NCI-H510A treated with DMSO at 0.1 percent for 48 hours (cell line): ENCODE measurements around the gene ATP11A.
"Not testable (repeated sequence)": the region's sequence is repeated elsewhere in the genome, so short reads cannot be mapped to it uniquely, and the experiment has no call there.

Experiments
- DNase-seq: peaks from one replicate; lab custom pipeline; 2025; lab: John Stamatoyannopoulos, UW

ATP11A gene

DNA sequence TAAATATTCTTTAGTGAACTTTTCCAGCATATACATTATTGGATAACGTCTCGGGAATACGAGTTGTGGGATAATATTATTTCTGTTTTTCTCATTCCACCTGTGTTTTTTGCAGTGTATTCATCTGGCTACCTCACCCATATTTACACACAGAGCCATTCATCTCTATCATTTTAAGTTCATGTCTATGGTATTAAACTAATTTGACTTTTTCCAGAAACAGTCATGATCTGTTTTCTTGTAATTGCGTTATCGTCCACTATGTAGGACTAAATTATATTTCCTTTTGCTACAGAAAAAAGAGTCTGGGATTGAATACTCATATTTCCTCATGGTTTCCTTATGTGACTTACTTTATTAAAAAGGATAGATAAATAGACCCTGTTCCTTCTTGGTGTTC, 2.7 kb downstream of the ATP11A start:
- no peak for DNase-seq

DNA sequence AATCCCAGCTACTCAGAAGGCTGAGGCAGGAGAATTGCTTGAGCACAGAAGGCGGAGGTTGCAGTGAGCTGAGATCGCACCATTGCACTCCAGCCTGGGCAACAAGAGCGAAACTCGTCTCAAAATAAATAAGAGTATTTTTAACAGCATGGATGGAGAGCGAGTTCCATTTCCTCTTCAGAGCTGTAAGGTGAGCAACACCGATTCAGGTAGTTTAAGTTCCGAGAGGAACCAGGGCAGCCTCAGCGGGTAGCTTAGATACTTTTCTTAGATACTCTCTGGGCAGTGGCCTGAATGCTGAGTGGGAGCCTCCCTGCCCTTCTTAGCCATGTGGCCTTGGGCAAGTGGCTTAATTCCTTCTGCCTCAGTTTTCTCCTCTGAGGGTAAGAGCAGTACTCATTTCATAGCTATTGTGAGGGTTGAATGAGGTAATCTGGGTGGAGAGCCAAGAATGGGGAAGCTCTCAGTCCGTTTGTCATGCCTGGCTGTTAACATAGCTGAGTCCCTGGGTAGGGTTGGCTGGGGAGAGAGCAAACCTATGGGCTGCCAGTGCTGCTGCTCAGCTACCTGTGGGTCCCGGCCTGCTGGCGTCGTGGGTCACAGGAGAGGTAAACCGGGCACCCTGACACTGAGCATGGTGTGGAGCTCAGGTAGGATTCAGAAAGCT, 4.1 kb downstream of the ATP11A start:
- no peak for DNase-seq

DNA sequence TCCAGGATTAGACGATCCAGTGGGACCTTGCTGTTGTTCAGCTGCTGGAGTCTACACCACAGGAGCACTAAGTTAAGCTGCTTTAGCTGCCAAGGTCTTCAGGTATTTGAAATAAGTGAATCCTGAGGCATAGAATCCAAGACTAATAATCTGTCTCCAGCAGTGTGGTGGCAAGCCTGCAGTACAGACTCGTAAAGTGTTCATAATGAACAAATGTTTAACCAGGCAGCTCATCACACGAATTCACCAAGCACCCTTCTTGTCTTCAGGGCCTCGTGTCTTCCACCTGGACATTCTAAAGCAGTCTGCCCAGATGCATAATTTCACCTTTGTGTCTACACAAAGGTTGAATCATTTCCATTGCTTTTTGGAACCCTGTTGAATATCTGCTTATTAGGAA, 5.3 kb downstream of the ATP11A start:
- DNase-seq = no peak

DNA sequence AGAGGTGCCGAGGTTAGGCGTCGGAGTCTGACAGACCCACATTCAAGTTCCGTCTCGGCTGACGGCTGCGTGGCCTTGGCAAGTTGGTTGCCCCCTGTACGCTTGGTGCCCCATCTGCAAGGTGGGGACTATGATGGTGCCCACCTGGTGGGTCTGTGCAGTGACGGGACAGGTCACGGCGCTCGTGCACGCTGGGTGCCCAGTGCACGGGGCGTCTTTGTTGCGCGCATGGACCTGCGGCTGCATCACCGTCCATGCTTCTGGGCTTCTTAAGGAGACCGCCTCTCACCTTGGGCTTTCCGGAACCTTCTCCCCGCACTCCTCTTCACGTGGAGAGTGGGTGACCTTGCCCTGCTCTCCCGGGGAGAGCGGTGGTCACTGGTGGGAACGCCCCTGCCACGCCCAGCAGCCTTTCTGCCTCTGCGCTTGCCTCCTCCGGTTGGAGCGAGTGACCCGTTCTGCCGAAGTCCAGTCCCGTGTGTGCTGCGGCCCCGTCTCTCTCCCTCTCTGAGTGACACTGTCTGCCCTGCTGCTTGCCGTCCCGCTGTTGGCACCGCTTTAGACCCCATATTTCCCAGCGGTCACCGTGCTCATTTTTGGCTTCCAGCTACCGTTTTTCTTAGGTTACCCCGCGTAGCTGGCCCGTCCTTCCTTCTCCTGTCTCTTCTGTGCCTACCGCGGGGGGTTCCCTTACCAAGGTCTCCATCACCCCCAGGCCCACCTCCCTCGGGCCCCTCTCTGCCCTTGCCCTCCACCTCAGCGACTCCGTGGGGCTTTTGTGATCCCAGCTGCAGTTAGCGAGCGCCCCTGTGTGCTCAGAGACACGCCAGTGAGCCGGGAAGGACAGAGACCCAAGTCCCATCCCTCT, 6.4 kb downstream of the ATP11A start:
- DNase-seq = no peak

DNA sequence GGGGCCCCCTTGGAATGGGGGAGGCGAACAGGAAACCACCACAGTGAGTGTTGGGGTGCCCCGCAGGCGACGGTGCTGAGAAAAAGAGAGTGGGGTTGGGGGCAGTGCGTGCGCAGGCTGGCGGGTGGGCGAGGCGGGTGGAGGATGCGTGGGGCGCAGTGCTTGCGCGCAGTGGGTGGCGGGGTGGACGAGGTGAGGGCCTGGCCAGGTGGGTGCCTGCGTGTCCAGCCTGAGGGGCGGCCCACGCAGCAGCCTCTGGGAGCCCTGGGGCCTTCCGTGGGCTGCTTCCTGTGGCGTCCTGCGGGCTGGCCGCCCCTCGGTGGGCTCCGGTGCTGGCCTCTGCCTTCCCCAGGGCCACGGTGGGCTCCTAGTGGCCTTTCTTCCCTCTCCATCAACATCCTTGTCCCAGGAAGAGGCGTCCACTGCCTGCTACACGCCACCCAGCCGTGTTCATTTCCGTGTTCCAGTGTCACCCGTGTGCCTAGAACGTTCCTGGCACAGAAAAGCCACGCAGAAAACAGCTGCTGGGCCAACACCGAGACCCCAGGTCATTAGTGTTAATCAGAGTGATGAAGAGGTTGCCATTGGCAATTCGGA, 7.1 kb downstream of the ATP11A start:
- DNase-seq = no peak

DNA sequence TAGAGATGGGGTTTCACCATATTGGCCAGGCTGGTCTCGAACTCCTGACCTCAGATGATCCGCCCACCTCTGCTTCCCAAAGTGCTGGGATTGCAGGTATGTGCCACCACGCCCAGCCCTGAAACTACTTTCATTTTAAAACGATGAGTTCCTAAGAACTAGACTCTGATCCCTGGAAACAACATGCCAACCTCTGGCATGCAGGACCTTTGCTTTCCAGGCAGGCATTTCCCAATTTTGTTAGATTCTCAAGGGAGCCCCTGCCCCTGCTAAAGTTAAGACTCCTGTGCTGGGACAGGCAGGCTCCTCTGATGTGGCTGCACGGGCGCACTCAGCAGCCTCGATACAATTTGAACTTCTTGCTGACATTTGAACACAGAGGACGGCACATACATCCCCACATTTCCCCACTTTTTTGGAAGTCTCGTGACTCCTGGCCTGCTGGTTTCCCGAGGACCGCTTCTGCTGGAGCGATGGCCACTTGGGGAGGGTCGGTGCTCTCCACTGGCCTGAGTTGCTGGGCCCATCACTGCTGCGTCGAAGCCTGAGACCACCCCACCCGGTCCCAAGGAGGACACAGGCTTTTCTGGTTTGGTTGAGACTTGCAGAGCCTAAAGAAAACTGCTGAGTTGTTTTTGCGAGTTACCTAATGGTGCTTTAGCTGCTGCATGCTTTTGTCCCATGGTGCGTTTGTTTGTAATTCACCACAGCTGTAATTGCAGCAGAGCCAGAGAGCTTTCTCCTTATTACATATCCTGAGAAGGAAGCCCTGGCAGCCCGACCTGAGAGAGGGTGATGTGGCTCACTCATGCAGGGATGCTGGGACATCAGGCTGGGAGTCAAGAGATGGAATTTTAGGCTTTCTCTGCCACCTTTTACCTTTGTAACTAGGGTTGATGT, 8.2 kb downstream of the ATP11A start:
- no peak for DNase-seq

DNA sequence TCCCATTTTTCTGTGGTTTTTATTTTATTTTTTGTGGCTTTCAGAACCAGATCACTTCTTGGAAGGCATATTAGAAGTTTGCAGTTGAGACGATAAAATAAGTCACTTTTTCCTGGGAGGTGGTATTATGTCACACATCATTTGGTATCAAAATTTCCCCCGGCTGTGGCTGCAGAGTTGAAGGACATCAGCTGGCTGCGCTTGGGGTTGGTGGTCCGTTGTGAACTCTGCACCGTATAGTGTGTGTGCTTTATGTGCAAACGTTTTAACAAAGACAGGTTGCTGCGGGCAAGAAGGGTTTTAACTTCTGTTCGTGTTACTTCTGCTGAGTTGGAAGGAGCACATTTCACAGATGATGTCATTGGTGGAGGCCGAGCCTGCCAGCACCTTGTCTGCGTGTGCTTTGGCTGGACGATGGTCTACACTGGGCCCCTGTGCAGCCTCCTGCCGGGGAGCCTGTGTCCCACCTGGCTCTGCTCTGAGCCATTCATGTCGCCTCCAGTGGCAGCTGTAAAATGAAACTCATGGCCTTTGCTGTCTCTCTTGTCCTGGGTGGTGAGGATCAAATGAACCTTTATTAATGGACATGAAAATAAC, 9.6 kb downstream of the ATP11A start:
- no peak for DNase-seq

DNA sequence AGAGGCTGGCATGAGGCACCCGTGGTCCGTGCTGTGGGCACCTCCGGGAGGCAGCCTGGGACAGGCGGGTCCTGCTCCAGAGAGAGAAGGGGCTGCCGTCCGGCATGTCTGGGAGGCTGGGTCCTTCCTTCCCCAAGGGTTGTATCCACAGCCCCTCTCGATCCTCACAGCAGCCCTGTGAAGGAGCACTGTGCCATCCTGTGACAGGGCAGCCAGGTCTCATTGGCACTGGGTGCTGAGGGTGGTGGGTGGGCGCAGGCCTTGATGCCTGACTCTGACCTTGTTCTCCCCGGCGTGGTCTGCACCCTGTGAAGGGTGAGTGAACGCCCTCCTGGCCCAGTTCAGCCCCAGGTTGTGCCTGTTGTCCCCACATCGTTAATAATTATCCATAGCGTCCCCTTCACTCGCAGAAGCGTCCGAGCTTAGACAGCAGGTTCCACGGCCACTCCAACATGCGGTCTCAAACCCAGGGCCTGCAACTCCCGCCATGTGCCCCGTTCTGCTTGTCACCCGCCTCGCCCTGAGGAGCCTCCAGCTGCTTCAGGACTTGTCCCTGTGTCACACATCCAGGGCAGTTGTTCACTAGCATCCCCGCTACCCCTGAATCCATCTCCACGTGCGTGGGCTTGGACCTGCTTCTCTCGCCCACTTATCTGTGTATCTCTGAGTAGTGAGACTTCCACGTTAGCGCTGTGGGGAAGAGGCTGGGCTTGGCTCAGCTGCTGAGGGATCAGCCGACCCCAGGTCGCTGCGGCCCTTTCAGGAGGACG, 10.6 kb downstream of the ATP11A start:
- no peak for DNase-seq

DNA sequence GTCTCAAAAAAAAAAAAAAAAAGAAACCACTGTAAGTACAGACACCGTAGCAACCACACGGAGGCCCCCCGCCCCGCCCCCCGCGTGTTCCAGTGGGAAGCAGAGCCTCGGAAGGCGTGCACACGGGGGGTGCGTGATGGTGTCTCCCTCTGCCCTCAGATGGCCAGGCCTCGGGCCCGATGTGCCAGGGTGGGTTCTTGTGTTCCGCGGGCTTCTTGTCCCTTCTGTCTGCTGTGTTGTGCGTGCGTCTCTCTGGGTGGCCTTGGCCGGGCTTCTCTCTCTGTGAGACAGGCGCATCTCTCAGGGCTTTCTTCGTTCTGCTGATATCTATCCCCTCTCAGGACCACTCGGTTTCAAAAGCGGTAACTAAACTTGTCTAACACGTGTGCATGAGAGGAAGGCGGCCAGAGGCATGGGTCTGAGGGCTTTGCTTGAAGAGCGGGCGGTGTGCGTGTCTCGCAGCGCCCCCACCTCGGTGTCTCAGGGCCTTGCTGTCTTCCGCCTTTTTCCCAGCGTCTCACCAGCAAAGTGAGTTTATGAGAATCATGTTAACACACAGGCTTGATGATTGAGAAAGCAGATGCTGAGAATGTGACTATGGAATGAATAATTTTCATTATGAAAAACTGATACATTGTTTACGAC, 12.6 kb downstream of the ATP11A start:
- no peak for DNase-seq

DNA sequence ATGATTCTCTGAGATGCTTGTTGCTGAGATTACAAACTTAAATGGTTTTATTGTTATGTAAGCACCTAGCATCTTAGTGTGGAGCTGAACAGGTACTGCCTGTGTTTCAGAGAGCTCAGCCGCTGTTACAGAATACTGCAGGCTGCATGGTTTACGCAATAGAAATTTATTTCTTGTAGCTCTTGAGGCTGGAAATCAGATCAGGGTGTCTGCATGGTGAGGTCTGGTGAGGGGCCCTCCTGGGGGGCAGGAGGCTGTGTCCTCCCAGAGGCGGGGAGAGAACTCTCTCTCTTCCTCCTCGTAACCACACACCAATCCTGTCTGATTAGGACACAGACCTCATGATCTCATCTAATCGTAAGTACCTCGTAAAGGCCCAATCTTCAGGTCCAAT, 13.1 kb downstream of the ATP11A start:
- DNase-seq = no peak

DNA sequence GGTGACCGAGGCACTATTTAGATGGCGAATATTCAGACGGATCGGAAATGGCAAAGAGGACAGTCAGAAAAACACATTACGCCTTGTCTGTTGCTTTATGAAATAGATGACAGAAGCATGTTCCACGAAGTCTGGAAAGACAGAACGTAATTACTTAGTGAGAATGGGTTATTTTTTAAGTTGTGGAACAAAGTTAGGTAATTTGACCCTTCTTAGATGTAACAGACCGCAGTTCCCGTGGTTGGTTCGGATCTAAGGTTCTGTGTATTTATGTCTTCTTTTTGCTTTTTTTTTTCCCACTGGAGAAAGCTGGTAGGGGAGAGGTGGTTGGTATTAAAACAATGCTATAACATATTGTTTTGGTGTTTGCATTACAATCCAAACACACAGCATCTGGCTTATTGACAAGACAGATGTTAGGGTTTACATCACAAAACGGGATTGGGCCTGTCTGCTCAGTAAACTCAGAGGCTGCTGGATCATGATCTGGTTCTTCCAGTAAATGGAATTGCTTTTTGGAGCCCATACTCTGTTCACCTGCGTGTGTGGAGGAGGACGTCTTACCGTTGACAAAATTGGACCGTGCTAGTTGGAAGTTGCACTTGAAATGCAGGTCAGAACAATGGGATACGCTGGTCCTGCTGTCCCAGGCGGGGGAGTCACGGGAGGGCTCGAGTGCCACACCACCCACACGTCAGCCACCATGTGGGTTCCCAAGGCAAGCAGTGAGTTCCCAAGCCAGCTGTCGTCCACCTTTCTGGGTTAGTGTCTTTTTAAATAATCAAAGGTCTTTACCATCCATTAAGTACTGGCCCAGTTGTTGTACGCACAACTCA, 13.8 kb downstream of the ATP11A start:
- DNase-seq = no peak

DNA sequence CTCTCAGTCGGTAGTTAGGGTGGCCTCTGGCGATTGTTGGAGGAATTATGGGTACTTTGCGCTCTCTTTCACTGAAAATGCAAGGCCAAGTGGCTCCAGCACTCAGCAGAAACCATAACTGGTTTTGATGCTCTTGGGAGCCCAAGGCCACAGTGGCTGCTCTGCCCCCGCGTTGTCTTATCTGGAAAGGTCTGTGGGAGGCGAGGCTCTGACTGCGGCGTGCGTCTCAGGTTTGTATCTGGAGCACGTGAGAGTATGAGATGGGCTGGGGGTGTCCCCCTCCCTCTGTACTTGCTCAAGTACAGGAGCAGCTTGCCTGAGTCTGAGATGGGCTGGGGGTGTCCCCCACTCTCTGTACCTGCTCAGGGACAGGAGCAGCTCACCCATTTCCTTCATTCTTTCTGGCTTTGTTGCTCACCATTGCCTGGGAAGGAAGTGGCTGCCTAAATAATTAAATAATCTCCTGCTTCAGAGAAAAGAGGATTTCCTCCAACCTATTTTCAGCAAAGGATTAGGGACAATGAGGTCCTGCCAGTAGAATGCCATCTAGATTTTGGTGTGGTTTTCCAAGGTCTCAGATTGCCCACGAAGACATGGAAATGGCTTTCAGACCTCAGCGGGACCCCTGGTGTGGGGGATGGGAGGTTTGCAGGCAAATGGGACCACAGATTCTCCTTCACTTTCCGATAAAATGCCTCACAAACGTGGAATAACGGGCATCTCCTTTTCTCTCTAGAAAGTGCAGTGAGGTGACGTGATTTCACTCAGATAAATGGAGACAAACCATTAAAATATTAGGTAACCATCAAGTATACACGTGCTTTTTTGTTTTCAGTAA, 14.7 kb downstream of the ATP11A start:
- no peak for DNase-seq

DNA sequence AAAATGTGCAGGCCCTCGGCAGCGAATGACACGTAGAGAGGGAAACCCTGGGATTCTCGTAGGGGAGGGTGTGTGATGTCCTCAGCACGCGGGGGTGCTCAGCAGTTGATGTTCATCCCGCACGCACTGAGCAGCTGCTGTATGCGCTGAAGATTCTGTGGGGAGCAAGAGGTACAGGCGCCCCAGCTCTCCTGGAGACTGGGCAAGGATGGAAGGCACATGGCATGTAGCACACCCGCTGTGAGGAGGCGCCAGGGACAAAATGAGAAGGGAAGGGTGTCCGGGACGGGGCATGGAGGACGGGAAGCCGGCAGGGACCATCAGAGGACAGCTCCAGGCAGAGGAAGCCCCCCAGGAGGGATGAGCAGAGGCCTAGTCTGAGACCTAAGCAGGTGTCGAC, 15.4 kb downstream of the ATP11A start:
- no peak for DNase-seq

DNA sequence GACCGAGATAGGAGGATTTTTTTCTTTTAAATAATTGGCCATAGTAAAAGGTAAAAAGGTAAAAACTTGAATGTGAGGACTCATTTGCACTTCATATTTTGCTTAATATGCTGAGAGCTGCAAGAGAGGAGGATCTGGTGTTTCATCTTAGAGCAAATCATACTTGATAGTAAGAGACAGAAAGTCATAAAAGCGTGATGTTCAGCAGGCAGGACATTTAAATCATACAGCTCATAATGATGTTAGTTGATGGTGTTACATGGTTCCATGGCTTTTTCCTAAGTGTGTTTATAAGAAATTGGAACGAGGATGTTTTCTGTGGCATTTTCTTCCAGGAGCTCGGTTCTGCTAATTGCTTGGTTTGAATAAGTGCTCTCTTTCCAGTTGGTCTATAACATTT, 16.3 kb downstream of the ATP11A start:
- no peak for DNase-seq

DNA sequence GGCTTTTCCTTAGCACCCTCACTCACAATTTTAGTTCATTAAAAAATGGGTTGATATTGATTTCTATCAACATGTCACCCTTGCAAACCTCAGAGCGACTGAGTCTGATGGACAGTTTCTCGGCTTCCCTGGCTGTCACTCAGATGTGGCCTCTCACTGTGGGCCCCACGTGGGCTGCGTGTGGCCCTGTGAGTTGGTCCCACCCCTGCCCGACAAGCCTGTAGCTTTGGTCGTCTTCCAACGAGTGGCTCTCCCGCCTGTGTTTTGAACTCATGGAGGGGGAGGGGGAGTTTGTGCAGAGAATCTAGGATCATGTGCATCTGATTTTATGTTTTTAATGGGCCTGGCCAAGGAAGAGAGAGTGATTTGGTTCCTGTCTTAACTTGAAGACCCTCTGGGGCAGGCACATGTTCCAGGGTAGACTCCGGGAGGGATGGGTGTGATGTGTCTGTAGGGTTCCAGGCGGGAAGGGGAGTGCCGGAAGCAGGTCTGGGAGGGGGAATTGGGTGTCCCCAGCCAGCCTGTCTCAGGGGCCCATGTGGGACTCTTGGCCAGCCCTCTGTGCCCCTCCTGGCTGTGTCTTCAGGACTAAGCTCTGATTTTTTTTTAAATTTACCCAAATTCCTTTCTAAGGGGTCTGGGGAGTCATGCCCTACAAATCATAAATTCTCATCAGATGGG, 18.9 kb downstream of the ATP11A start:
- no peak for DNase-seq

DNA sequence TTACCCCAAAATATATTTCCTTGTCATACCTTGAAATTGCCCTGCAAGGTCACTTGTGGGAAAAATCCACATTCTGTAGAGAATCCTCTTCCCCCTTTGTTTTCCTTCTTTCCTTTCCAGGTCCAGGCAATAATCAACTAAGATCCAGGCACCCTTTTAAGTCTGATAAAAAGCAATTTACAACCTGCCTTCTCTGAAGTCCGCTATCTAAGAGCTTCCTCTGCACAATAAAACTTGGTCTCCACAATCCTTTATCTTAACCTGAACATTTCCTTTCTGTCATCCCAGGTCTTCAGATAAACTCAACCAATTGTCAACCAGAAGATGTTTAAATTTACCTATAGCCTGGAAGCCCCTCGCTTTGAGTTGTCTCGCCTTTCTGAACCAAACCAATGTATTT, 19.5 kb downstream of the ATP11A start:
- not testable (repeated sequence) for DNase-seq

DNA sequence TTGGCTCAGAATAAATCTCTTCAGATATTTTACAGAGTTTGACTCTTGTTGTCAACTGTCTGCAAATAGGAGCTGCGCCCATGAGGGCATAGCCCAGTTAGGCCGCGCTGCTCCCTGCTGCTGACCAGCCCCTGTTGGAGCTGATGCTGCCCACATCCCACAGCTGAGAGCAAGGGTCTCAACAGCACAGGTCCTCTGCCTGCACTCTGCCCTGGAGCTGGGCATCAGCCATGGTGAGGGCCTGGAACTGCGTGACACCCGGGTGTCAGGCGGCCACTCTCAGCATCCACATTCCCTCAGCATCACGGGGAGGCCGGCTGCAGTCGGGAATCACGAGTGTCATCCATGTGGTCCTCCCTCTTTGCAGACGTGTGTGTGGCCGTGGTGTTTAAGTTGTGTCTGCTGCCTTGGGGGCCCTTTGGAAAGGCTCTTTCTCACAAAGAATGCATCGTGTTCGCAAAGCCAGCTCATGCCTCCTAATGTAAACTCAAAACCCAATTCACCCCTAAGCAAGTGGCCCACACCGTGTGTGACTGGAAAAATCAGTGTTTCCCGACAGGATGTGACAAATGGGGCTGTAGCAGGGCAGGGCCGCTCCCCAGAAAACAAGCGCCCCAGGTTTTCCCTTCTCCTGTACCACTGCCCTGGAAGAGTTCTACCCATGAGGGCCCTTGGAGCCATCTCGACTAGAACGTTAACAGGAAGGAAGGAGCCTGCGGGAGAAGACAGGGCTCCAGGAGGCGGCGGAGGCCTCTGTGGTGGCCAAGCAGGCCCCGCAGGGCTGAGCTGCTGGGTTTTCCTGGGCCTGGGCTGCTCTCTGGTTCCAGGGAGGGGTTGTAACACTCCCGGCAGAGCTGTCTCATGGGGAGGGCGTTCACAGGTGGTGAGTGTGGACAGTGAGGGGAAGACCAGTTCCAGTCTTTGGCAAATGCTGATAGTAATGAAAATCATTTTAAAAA, 20.3 kb downstream of the ATP11A start:
- DNase-seq = no peak
